Neural cell (in vitro differentiated cells): ENCODE results near the gene THADA. TPM values are rescaled to one million over a fixed set of nuclear protein-coding genes. Genes with fewer than 3 reads are reported as not detected.

ENCODE experiments used
- H2AFZ ChIP-seq: fragments of 200-600, 300-800 bp; sonication (generic), shearing (Covaris generic); 2 replicates; pipeline ENCODE4 v1.6.0; 2014; ENCODE audit warnings: low read depth, mild to moderate bottlenecking, antibody characterized with exemption, low read length, moderate library complexity
- H3F3A ChIP-seq: fragments of 200-600 bp; shearing (Covaris generic); 2 replicates; pipeline ENCODE4 v1.6.1; 2016; ENCODE audit warnings: mild to moderate bottlenecking, moderate library complexity, mixed read lengths, antibody characterized with exemption, low read length; ENCODE audit not compliant: insufficient read depth, poor library complexity, severe bottlenecking
- H3K27ac ChIP-seq: fragments of 200-600, 300-800 bp; sonication (generic), shearing (Covaris generic); 2 replicates; pipeline ENCODE4 v1.5.1; 2014; ENCODE audit warnings: mild to moderate bottlenecking, low read length, moderate library complexity
- H3K27me3 ChIP-seq: fragments of 300-800, 200-600 bp; sonication (generic), shearing (Covaris generic); 2 replicates; pipeline ENCODE4 v1.6.0; 2014; ENCODE audit warnings: mild to moderate bottlenecking, low read depth, low read length, moderate library complexity; ENCODE audit not compliant: insufficient read depth
- H3K36me3 ChIP-seq: fragments of 300-800, 200-600 bp; sonication (generic), shearing (Covaris generic); 2 replicates; pipeline ENCODE4 v1.5.1; 2014; ENCODE audit warnings: mild to moderate bottlenecking, antibody characterized with exemption, low read length, moderate library complexity; ENCODE audit not compliant: insufficient read depth
- H3K4me2 ChIP-seq: fragments of 300-800, 200-600 bp; sonication (generic), shearing (Covaris generic); 2 replicates; pipeline ENCODE4 v1.6.0; 2014; ENCODE audit warnings: mild to moderate bottlenecking, low read length
- H3K4me3 ChIP-seq: fragments of 300-800, 200-600 bp; sonication (generic), shearing (Covaris generic); 2 replicates; pipeline ENCODE4 v1.5.1; 2014; ENCODE audit warnings: mild to moderate bottlenecking, low read length, moderate library complexity
- H3K79me2 ChIP-seq: fragments of 200-600 bp; shearing (Covaris generic); replicated peaks from 2 replicates; pipeline ENCODE4 v1.6.0; 2014; ENCODE audit warnings: mild to moderate bottlenecking, low read length, moderate library complexity; ENCODE audit not compliant: insufficient read depth
- H3K9ac ChIP-seq: fragments of 300-800, 200-600 bp; sonication (generic), shearing (Covaris generic); 2 replicates; pipeline ENCODE4 v1.6.1; 2016; ENCODE audit warnings: mild to moderate bottlenecking, low read length, mixed read lengths
- H3K9me2 ChIP-seq: fragments of 200-600 bp; shearing (Covaris generic); 2 replicates; pipeline ENCODE4 v1.6.1; 2016; ENCODE audit warnings: mild to moderate bottlenecking, low read length, mixed read lengths; ENCODE audit not compliant: insufficient read depth
- H3K9me3 ChIP-seq: fragments of 200-600, 300-800 bp; sonication (generic), shearing (Covaris generic); 2 replicates; pipeline ENCODE4 v1.6.1; 2016; ENCODE audit warnings: mild to moderate bottlenecking, mixed run types, low read length, moderate library complexity, mixed read lengths
- H4K20me1 ChIP-seq: fragments of 200-600 bp; shearing (Covaris generic); 2 replicates; pipeline ENCODE4 v1.6.1; 2016; ENCODE audit warnings: mild to moderate bottlenecking, mixed run types; ENCODE audit not compliant: insufficient read depth
- CTCF ChIP-seq: fragments of 450-650 bp; IDR thresholded peaks from 2 replicates; pipeline ENCODE4 v1.5.1; 2014; ENCODE audit warnings: antibody characterized with exemption, mild to moderate bottlenecking, moderate library complexity; ENCODE audit not compliant: poor library complexity, severe bottlenecking
- EP300 ChIP-seq: fragments of 450-650 bp; conservative IDR thresholded peaks from 2 replicates; pipeline ENCODE4 v1.6.1; 2014; ENCODE audit warnings: antibody characterized with exemption, mild to moderate bottlenecking, moderate library complexity; ENCODE audit not compliant: poor library complexity, severe bottlenecking
- EZH2 ChIP-seq: fragments of 200-600, 300-800 bp; shearing (Covaris generic), sonication (generic); IDR thresholded peaks from 2 replicates; pipeline ENCODE4 v1.6.1; 2014; ENCODE audit warnings: antibody characterized with exemption, low read length, borderline replicate concordance, mild to moderate bottlenecking; ENCODE audit not compliant: insufficient read depth, poor library complexity, severe bottlenecking
- MXI1 ChIP-seq: fragments of 450-650 bp; conservative IDR thresholded peaks from 2 replicates; pipeline ENCODE4 v1.6.1; 2014; ENCODE audit warnings: antibody characterized with exemption, mild to moderate bottlenecking; ENCODE audit not compliant: poor library complexity, severe bottlenecking
- POLR2AphosphoS5 ChIP-seq: IDR thresholded peaks from 2 replicates; pipeline ENCODE4 v1.6.1; 2012
- RAD21 ChIP-seq: fragments of 450-650 bp; conservative IDR thresholded peaks from 2 replicates; pipeline ENCODE4 v1.6.1; 2014; ENCODE audit warnings: antibody characterized with exemption, mild to moderate bottlenecking, moderate library complexity
- SMC3 ChIP-seq: fragments of 450-650 bp; conservative IDR thresholded peaks from 2 replicates; pipeline ENCODE4 v1.6.1; 2014; ENCODE audit warnings: antibody characterized with exemption, mild to moderate bottlenecking, moderate library complexity; ENCODE audit not compliant: poor library complexity
- TAF1 ChIP-seq: IDR thresholded peaks from 2 replicates; pipeline ENCODE4 v1.6.1; 2012; ENCODE audit warnings: low read depth
- polyA plus RNA-seq: library from polyadenylated mRNA; depleted of rRNA; stranded (reverse); fragments of >200 nt; gene quantifications from 2 replicates; pipeline ENCODE4 v1.2.3, GENCODE V29; 2014
- TF ChIP-seq, protein P1 (sequence below): IDR thresholded peaks from 2 replicates; pipeline ENCODE4 v1.6.1; 2012; ENCODE audit warnings: borderline replicate concordance

THADA gene
- polyA plus RNA-seq, 1 donor from 2014 or later: 8.5 TPM

DNA sequence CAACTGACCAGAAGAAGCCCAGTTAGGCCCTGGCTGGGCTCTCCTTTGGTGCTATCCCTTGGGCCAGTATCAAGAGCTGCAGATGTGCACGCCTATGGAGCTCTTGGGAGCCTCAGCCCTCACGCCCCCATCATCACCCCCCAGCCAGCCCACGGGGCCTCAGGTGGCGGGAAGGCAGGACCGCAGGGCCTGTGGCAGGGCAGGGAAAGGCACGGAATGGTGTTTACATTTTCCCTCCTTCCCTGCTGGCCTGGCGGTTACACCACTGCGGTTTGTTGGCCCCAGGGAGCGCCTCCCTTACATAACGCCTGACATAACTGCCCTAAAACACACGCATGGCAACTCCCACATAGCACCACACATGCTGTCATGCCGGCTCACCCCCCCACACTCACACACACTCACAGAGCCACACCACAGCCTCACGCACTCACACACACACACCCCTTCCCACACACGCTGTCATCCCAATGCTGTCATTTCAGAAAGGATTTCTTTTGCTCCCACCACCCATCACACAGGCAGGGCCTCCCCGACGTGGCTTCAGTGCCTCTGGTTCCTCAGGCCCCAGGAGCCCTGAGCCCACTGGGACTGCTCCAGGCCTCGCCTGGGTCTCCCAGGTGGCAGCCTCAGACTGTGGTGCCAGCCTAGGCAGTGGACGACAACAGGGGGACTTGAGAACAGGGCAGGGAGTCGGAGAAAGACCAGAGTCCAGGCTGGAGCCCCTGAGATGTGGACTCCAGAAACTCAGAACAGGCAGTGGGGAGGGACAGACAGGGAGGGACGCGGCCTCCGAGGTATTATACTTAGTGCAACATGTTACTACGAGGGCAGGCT lies 385.2 kb downstream of the THADA start:
- H3K4me2 ChIP-seq: no peak overlapping the region
- H3K4me3 ChIP-seq: no peak overlapping the region
- no peak overlapping the region for H2AFZ ChIP-seq
- no peak overlapping the region for H3K9ac ChIP-seq
- H3K27ac ChIP-seq: no peak overlapping the region
- no peaks in the 10 kb centered on the region for H4K20me1 ChIP-seq
- no peaks in the 10 kb centered on the region for H3K79me2 ChIP-seq
- no peak for TF ChIP-seq MXI1
- TF ChIP-seq RAD21: no peak
- TF ChIP-seq TAF1: no peak
- no peak for TF ChIP-seq SMC3
- no peak for TF ChIP-seq POLR2AphosphoS5
- TF ChIP-seq EP300: no peak
- TF ChIP-seq EZH2: no peak
- TF ChIP-seq, protein P1, sequence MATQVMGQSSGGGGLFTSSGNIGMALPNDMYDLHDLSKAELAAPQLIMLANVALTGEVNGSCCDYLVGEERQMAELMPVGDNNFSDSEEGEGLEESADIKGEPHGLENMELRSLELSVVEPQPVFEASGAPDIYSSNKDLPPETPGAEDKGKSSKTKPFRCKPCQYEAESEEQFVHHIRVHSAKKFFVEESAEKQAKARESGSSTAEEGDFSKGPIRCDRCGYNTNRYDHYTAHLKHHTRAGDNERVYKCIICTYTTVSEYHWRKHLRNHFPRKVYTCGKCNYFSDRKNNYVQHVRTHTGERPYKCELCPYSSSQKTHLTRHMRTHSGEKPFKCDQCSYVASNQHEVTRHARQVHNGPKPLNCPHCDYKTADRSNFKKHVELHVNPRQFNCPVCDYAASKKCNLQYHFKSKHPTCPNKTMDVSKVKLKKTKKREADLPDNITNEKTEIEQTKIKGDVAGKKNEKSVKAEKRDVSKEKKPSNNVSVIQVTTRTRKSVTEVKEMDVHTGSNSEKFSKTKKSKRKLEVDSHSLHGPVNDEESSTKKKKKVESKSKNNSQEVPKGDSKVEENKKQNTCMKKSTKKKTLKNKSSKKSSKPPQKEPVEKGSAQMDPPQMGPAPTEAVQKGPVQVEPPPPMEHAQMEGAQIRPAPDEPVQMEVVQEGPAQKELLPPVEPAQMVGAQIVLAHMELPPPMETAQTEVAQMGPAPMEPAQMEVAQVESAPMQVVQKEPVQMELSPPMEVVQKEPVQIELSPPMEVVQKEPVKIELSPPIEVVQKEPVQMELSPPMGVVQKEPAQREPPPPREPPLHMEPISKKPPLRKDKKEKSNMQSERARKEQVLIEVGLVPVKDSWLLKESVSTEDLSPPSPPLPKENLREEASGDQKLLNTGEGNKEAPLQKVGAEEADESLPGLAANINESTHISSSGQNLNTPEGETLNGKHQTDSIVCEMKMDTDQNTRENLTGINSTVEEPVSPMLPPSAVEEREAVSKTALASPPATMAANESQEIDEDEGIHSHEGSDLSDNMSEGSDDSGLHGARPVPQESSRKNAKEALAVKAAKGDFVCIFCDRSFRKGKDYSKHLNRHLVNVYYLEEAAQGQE: no peak
- no peak for TF ChIP-seq CTCF
- H3K36me3 ChIP-seq: no peaks in the 10 kb centered on the region
- H3K9me2 ChIP-seq: no peaks in the 10 kb centered on the region
- no peaks in the 10 kb centered on the region for H3F3A ChIP-seq
- no peaks in the 10 kb centered on the region for H3K27me3 ChIP-seq
- H3K9me3 ChIP-seq: no peaks in the 10 kb centered on the region

GRCh38 chr2:43210125-43210466 lies 385.7 kb downstream of the THADA start:
- Histone ChIP-seq H3K4me3 (no peak overlapping the region), H4K20me1 (no peaks in the 10 kb centered on the region), H3K27ac (no peak overlapping the region), H3K79me2 (no peaks in the 10 kb centered on the region), H3F3A (no peaks in the 10 kb centered on the region), H3K9me2 (no peaks in the 10 kb centered on the region), H3K9ac (no peak overlapping the region), H2AFZ (no peak overlapping the region), H3K4me2 (no peak overlapping the region), H3K27me3 (no peaks in the 10 kb centered on the region), H3K36me3 (no peaks in the 10 kb centered on the region), H3K9me3 (no peaks in the 10 kb centered on the region)
- TF ChIP-seq, protein P1: no peak
- no peak for TF ChIP-seq EP300
- TF ChIP-seq TAF1: no peak
- no peak for TF ChIP-seq EZH2
- TF ChIP-seq MXI1: no peak
- no peak for TF ChIP-seq SMC3
- no peak for TF ChIP-seq CTCF
- TF ChIP-seq RAD21: no peak
- TF ChIP-seq POLR2AphosphoS5: no peak
